ENCODE measurements around the gene LPAR2.

Gene LPAR2

DNA sequence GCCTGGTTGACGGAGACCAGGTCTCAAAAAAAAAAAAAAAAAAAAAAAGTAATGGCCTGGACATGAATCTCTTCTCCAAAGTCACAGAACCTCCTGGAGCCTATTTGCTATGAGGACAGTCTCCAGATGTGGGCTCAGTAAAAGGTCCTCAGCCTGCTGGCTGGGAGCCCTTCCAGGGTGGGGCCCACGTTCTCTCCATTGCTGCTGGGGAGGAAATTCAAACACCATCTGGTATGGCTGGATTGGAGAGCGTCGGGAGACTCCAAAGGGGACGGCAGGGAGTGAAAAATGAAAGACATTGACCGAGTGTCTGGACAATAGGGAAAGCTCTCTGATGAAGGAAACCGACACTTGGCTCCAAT lies 8.2 kb downstream of the LPAR2 start:
- H4K20me1 ChIP-seq (ENCODE audit: insufficient read depth, low read length, poor library complexity, severe bottlenecking): no peaks in the 10 kb centered on the region
- H3K4me3 ChIP-seq (ENCODE audit: low read length, poor library complexity, severe bottlenecking): no peak overlapping the region
- H3K9me2 ChIP-seq (replicated peaks; ENCODE audit: low read depth, low read length): no peaks in the 10 kb centered on the region
- H3K27me3 ChIP-seq (ENCODE audit: insufficient read depth, low read length, poor library complexity, severe bottlenecking): no peaks in the 10 kb centered on the region
- no peak overlapping the region for H2AFZ ChIP-seq (ENCODE audit: low read length)
- no peaks in the 10 kb centered on the region for H3K36me3 ChIP-seq (ENCODE audit: insufficient read depth, low read length)
- no peak overlapping the region for H3K4me2 ChIP-seq (ENCODE audit: low read depth, low read length, poor library complexity, severe bottlenecking)
- no peaks in the 10 kb centered on the region for H3K9me3 ChIP-seq (ENCODE audit: insufficient read depth, low read depth, low read length)
- H3K4me1 ChIP-seq (ENCODE audit: insufficient read depth, low read length, poor library complexity, severe bottlenecking): no peaks in the 10 kb centered on the region
- no peaks in the 10 kb centered on the region for H3K79me2 ChIP-seq (ENCODE audit: insufficient read depth, low read length)
- TF ChIP-seq, protein P1, sequence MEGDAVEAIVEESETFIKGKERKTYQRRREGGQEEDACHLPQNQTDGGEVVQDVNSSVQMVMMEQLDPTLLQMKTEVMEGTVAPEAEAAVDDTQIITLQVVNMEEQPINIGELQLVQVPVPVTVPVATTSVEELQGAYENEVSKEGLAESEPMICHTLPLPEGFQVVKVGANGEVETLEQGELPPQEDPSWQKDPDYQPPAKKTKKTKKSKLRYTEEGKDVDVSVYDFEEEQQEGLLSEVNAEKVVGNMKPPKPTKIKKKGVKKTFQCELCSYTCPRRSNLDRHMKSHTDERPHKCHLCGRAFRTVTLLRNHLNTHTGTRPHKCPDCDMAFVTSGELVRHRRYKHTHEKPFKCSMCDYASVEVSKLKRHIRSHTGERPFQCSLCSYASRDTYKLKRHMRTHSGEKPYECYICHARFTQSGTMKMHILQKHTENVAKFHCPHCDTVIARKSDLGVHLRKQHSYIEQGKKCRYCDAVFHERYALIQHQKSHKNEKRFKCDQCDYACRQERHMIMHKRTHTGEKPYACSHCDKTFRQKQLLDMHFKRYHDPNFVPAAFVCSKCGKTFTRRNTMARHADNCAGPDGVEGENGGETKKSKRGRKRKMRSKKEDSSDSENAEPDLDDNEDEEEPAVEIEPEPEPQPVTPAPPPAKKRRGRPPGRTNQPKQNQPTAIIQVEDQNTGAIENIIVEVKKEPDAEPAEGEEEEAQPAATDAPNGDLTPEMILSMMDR (conservative IDR thresholded peaks at IDR 0.05; ENCODE audit: low read length): no peak
- no peak for TF ChIP-seq EZH2phosphoT487 (IDR thresholded peaks at IDR 0.05; ENCODE audit: borderline replicate concordance)
- no peaks in the 10 kb centered on the region for H3F3A ChIP-seq (ENCODE audit: low read depth)
- no peak overlapping the region for H3K9ac ChIP-seq (ENCODE audit: low read depth, low read length, poor library complexity, severe bottlenecking)

DNA sequence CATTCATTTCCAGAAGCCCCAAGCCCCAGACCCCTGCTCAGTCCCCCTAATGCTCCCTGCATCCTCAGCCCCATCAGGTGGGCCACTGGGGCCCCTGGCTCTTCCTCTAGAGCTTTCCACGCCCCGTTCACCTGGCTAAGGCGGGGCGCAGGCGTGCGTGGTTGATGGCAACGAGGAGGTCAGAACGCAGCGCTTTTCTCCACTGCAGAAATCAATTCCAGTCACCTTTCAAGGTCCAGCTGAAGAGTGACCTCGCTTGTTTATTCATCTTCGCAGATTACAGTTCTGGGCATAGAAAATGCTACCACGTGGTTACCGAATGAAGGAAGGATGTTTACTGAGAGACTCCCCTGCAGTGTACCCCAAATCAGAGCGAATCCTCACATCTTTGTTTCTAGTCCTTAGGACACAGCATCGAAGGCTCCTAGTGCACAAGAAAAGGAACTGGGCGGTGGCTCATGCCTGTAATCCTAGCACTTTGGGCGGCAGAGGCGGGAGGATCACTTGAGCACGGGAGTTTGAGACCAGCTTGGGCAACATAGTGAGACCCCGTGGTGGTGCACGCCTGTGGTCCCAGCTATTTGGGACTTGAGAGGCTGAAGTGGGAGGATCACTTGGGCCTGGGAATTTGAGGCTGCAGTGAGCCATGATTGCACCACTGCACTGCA lies 8.7 kb downstream of the LPAR2 start:
- no peaks in the 10 kb centered on the region for H3F3A ChIP-seq (ENCODE audit: low read depth)
- no peaks in the 10 kb centered on the region for H3K36me3 ChIP-seq (ENCODE audit: insufficient read depth, low read length)
- H3K9me3 ChIP-seq (ENCODE audit: insufficient read depth, low read depth, low read length): no peaks in the 10 kb centered on the region
- no peaks in the 10 kb centered on the region for H3K9me2 ChIP-seq (replicated peaks; ENCODE audit: low read depth, low read length)
- H3K4me3 ChIP-seq (ENCODE audit: low read length, poor library complexity, severe bottlenecking): peak overlapping the region; percentile 69
- H4K20me1 ChIP-seq (ENCODE audit: insufficient read depth, low read length, poor library complexity, severe bottlenecking): no peaks in the 10 kb centered on the region
- no peaks in the 10 kb centered on the region for H3K4me1 ChIP-seq (ENCODE audit: insufficient read depth, low read length, poor library complexity, severe bottlenecking)
- no peaks in the 10 kb centered on the region for H3K27me3 ChIP-seq (ENCODE audit: insufficient read depth, low read length, poor library complexity, severe bottlenecking)
- H2AFZ ChIP-seq (ENCODE audit: low read length): peak overlapping the region; percentile 74; the same call in 1 of the 2 replicates
- H3K4me2 ChIP-seq (ENCODE audit: low read depth, low read length, poor library complexity, severe bottlenecking): peak overlapping the region; percentile 76
- H3K79me2 ChIP-seq (ENCODE audit: insufficient read depth, low read length): no peaks in the 10 kb centered on the region
- no peak for TF ChIP-seq EZH2phosphoT487 (IDR thresholded peaks at IDR 0.05; ENCODE audit: borderline replicate concordance)
- TF ChIP-seq, protein P1 (conservative IDR thresholded peaks at IDR 0.05; ENCODE audit: low read length): no peak
- no peak overlapping the region for H3K9ac ChIP-seq (ENCODE audit: low read depth, low read length, poor library complexity, severe bottlenecking)

DNA sequence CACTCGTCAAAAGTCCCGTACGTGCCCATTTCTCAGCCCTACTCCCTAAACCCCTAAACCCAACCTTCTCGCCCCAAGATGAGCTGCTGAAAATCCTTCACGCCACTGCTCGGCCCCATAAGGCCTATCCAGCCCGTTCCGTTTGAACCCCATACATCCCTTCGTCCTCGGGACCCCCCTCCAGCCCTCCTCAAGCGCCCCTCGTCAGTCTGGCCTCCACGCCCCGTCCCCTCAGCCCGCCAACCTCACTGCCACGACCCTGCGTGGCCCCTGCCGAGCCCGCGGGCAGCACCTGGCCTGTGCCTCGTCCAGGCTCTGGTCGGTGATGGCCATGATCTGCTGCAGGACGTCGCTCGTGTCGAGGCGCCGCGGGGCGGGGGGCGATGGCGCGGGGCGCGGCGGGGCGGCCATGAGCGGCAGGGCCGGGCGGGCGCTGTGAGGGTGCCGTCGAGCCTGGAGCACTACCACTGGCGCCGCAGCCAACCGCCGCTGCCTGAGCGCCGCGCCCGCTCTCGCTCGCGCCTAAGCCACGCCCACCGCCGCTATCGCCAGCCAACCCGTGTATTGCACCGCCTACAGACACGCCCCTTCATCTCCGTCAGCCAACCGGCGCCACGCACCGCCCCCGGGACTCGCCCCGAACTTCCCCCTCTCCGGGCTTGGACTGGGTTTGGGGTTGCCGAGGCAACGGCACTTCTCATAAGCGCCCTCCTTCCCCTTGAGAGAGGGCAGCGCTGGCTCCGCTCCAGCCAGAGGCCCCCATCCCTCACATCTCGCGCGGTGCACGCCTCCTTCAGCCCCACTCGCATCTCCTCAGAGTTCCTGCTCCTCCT lies 9.6 kb downstream of the LPAR2 start, which contains the start of gene PBX4:
Gene PBX4 (minus strand): TSS at position 469 of the 833 bp plus-strand sequence. CDS start 58 bp downstream, at position 411.
- Histone ChIP-seq H2AFZ (ENCODE audit: low read length) (peak within 1 kb of the TSS; percentile 74), H3K79me2 (ENCODE audit: insufficient read depth, low read length) (no peaks in the 10 kb centered on the region), H3K9me2 (replicated peaks; ENCODE audit: low read depth, low read length) (no peaks in the 10 kb centered on the region), H3F3A (ENCODE audit: low read depth) (no peaks in the 10 kb centered on the region), H3K4me1 (ENCODE audit: insufficient read depth, low read length, poor library complexity, severe bottlenecking) (no peaks in the 10 kb centered on the region), H3K36me3 (ENCODE audit: insufficient read depth, low read length) (no peaks in the 10 kb centered on the region), H3K4me2 (ENCODE audit: low read depth, low read length, poor library complexity, severe bottlenecking) (peak within 1 kb of the TSS; percentile 76), H3K27me3 (ENCODE audit: insufficient read depth, low read length, poor library complexity, severe bottlenecking) (no peaks in the 10 kb centered on the region), H3K9me3 (ENCODE audit: insufficient read depth, low read depth, low read length) (no peaks in the 10 kb centered on the region), H3K4me3 (ENCODE audit: low read length, poor library complexity, severe bottlenecking) (peak within 1 kb of the TSS; percentile 69), H3K9ac (ENCODE audit: low read depth, low read length, poor library complexity, severe bottlenecking) (peak within 1 kb of the TSS; percentile 50), H4K20me1 (ENCODE audit: insufficient read depth, low read length, poor library complexity, severe bottlenecking) (no peaks in the 10 kb centered on the region)
- TF ChIP-seq EZH2phosphoT487 (IDR thresholded peaks at IDR 0.05; ENCODE audit: borderline replicate concordance): no peak
- TF ChIP-seq, protein P1 (conservative IDR thresholded peaks at IDR 0.05; ENCODE audit: low read length): no peak
